Stimulated activated CD8-positive, alpha-beta memory T cell treated with anti-CD3 and anti-CD28 coated beads, Interleukin-12 subunit alpha, Interleukin-12 subunit beta, amount 100 ng/mL, for 4 hours (primary cell): Measurements from ENCODE around the gene EXT2.

ENCODE experiments used
- DNase-seq: peaks from one replicate; pipeline ENCODE4 v3.0.0-alpha.2; 2020; ENCODE audit warnings: low read depth

The EXT2 gene

DNA sequence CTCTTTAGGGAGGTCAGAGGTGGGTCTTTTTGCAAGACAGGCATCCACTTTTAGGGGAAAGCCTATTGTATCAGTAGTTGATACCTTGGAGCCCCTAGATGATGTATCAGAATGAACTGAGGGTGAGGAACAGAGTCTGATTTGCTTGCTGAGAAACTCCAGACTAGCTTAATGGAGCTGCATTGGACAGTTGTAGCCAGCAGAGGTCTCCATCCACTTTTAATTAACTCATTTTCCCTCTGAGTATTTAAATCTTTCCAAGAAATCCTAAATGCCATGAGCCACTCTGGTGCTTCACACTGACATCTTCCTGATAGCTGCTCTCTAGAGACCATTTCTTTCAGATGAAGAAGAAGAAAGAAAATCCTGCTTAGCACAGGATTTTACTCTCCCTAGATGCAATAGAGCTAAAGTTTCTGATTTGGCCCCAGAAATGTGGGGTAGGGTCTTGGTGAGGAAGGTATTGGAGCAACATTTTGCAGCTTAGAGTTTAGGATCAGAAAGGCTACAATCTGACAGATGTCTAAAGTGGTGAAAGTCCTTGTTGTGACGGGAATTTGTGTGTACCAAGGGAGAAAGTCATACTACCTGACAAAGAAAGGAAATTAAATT, 38.0 kb downstream of the EXT2 start:
- DNase-seq = no peak

DNA sequence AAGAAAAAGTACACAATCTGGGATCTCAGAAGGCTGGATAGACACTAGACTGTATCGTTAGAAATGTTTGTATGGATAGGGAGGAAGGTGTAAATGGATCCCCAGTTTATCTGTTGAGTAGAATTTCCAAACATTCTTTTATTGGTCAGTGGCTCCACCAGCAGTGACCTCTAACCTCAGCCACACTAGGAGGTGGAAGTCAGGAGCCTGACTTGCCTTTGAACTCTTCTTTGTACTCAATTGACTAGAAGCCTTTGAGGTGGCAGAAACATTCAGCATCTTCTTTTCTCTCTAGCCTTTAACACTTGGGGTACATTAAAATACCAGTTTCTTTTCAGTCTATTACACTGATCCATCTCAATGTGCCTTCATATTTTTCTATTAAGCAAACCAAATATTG, 39.1 kb downstream of the EXT2 start:
- no peak for DNase-seq

DNA sequence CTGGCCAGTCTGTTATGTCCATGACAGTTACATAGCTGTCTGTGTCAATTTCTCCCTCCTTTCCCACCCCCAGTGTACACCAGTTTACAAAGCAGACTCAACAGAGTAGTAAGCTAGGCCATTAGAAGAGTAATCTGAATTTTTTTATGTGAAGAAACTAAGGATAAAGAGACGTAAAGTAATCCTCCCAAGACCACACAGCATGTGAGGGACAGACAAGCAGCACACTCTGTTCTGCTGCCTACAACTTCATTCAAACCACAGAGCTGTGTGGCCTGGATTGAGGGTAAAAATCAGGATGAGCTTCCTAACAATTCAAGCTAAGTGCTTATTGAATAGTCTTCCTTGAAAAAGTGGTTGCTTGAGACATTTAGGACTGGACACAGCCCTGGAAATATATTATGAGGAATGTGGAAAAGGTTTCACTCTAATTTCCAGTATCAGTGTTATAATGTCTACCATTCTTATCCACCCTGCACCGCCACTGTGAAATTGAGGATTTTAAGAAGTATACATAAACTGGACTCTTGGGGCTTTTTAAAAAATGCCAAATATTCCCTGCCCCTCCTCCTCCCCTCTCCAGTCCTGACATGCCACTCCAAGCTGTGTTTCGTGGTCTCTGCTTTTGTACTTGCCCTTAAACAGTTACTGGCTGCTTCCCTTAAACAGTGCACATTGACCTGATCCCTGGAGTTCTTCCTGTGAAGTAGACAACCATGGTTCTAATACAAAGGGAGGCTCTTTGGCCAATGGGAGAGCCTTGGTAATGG, 40.9 kb downstream of the EXT2 start:
- DNase-seq = no peak

DNA sequence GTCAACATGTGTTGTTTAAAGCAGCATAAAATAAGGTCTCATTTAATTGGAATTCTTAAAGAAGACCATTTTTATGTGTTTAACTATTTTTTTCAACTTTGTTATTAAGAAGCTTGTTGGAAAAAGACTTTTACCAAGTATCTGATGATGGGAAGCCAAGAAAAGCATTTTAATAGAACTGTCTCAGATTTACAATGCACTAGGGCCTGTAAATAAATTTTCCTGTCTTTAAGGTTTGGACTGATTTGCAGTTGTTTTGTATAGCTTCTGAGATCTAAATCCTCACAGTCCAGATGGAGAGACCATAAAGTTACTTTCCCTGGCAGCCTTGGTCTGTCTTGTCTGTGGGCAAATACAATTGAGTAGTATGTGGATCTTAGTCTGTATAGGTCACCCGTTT, 41.6 kb downstream of the EXT2 start:
- DNase-seq = no peak

DNA sequence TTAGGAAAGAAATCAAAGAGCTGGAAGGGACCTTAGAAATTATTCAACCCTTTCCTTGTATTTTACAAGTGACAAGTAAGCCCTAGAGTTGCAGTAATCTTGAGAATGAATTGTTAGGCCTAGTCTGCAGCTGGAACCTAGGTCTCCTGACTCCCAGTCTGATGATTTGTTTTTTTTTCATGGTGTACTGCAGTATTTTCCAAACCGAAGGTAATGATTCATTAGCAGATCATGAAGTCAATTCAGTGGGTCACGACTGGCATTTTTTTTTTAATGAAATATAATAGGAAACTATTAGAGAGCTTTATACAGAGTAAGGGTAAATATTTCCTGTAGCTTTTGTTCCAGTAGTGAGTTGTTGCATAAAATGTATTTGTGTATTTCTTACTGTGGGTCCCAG, 42.8 kb downstream of the EXT2 start:
- no peak for DNase-seq

DNA sequence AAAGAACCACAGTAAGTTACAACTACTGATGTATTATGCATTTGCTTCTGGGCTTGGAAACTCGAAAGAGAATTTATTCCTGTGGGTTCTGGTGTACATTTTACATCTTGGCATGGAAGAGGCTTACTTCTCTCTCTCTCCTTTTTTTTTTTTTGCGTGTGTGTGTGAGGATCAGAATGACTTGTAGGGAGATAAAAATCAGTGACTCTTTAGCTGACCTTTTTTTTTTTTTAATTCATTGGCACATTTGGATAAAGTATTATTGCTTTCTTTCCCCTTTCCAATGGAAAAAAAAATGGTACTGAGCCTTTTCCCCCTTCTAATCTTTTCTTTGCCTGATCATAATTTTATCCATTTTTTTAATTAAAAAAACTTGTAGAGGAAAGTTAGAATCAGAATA, 43.5 kb downstream of the EXT2 start:
- no peak for DNase-seq

DNA sequence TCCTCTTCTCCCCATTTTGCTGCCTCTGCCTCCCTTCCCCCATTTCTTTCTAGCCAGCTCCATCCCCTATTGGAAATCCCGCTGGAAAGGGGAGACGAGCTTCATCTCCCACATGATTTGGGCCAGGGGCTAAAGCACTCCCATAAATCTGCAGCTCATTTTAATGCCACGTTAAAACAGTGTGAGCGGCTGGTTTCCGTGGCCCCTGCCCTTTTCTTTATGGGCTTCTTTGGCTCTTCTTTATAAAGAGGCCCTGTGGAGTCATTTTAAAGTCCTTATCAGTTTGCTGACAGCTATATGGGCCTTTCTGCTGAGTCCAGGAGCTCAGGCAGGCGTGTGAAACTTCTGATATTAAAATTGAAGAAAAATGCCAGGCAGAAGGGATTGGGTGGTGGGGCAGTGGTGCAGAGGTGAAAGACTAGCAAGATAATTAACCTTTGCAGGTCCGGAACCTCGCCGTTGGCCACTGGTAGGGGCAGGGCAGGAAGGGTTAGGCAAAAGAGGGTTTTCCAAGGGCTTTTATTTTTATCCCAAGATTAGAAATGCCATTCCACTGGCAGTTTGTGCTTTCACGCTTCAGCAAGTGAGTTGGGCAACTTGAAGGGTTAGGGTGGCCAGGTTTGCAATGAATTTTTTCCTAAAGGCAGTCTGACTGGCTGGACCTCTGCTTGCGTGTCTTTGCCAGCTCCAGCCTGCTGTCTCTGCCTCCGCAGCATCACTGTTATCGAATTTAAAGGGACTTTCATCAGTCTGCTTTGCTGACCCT, 44.3 kb downstream of the EXT2 start:
- DNase-seq = no peak

DNA sequence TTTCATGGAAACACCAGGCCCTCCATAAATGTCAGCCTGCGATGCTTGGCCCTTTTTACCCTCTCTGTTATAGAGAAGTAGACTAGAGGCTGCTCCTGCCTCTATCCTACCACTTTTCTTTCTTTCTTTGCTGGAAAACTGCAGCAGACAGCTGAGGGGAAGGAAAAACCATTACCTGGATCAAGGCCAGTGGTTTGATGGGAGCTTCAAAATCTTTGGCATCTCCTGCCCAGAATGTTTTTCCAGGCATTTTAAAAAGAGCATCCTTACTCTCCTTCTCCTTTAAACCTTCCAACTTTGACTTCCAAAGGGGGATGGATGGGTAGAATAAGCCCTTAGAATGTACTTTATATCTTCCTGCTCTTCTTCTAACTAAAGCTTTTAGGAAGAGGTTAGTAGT, 44.9 kb downstream of the EXT2 start:
- no peak for DNase-seq

DNA sequence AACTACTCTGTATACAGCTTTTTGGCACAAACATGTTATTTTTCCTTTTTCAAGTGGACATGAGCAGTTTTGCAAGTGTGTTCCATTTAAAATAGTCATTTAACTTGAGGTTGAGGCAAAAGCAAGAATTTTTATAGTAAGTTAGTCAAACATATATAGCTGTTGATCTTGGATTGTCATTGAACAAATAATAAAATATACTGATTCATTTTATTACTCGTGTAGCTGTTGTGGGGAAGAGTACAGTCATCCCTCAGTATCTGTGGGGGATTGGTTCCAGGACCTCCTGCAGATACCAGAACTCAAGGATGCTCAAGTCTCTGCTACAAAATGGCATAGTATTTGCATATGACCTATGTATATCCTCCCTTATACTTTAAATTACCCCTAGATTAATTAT, 45.3 kb downstream of the EXT2 start:
- DNase-seq = no peak

DNA sequence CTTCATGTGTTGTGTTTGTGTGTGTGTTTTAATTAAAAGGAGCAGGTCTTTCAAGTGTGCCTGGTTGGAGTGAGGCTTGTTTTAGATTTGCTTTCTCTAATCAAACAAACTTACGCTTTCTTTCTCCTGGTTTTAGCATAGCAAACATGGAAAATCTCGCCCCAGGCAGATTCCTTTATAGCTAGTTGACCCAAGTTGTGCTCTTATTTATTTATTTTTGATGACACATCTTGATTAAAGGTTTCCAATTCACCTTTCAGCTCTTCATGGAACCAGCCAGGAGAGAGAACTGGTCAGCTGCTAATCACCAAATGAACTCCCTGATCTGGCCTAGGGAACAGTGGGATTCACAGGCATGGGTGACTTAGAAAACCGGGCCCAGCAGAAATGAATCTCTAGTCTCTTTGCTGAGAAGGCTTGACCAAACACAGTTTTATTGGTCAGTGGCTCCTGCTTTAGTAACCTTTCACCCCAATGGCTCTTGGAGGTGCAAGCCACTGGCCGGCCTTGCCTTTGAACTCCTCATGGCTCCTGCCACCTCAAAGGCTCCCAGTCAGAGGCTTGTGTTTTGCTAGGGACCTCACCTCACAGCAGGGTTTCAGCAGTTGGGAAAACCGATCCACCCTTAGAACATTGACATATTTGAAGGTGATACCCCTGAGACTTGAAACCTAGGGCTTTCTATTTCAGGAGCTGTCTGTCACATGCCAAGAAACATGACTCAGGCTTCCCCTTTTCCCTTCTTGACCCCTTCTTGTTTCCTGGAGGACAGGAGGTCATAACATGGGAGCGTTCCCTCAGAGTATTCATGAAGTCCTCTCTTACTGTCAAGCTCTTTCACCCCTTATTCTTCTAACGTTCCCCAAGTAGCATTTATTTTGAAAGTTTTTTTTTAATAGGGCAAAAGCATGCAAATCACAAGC, 48.8 kb downstream of the EXT2 start:
- DNase-seq = no peak

DNA sequence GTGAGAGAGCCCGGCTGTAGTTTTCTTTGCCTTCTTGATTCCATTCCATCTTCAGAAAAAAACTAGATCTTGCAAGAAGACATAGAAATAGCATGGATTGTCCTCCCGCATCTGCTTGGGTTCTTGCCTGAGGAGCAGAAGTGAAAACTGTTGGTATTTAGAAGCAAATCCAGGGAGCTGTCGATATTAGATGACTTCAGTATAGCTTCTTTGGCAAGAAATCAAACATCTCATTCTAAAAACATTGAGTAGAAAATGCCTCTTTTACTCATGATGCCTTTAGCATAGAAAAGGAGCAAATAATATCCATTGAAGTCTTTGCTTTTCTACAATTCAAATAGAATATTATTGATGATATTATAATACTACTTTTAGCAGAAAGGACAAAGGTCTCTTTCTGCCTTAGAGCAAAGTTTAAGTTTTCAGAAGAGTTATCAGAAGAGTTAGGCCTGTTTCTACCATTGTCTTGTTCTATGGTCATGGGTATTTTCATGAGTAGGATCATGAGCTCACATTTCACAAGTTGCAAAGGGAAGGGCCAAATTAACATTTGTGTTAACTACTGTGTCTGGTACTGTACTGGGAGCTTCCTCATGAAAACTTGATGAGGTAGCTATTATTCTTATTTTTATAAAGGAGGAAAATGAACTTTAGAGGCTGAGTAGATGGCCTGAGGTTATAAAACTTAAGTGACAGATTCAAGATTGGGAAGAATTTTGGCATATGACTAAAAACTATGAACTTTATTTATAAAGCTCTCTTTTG, 49.7 kb downstream of the EXT2 start:
- DNase-seq = no peak

DNA sequence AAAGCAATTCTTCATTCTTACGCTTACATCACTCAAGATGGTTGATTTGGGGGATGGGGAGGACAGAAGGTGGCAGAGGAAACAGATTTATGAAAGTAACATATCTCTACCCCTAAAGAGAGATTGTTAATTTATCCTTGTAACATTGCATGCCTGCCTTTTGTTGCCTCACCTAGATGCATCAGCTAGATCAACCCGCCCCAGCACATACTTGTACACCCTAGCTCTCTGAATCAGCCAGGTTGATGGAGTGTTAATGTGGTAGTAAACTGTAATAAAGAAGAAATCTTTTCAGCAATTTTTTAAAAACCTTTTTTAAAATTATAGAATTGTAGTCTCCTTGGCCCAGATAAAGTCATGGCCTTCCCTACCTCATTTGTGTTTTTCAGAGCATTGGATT, 51.5 kb downstream of the EXT2 start:
- DNase-seq = no peak

DNA sequence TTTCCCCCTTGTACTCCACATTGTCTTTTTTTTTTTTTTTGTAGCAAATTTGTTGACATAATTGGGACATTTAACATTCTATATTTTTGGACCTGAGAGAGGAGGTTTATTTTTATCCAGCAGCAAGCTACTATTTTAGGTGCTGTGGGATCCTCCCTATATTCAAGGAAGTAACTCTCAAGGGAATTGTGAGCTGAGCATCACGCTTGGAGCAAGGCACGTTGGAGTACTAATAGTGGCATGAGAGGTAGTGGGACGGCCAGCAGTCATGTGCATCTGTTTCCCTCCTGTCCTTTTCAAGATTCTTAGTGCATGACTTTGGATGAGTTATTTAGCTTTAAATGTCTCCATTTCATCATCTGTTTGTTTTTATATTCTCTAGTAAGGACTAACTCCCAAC, 52.3 kb downstream of the EXT2 start:
- DNase-seq = no peak

DNA sequence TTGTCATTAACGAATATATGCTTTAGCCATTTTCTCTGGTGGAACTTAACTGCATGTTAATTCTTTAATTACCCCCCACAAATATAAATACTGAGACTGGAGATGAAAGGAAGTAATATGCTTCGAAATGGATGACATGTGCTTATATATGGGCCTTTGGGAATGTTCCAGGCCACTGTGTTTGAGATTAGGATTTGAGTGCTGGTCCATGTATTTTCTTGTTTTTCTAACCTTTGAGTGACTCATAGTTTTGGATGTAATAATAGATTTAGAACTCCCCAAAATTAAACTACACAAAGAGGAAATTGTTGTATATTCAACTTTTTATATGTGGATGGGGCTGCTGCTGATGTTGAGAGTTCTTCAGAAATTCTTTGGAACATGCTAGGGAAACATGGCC, 54.2 kb downstream of the EXT2 start:
- no peak for DNase-seq

DNA sequence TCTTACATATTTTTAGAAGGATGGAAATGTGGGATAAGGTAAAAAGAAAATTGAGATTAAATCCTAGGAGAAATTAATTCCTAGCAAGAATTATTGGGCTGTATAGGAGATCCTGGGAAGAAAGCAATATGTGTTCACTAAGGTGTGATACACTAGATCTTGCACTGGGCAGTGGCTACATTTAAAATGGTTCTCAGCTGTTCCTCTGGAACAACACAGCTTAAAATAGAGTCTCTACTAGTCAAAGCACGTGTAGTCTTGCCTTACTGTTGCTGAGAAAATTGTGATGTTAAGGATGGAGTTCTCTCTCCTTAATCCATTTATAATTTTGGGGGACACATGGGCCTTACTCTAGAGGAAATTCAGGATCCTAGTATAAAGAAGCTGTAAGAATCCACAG, 54.9 kb downstream of the EXT2 start:
- no peak for DNase-seq

DNA sequence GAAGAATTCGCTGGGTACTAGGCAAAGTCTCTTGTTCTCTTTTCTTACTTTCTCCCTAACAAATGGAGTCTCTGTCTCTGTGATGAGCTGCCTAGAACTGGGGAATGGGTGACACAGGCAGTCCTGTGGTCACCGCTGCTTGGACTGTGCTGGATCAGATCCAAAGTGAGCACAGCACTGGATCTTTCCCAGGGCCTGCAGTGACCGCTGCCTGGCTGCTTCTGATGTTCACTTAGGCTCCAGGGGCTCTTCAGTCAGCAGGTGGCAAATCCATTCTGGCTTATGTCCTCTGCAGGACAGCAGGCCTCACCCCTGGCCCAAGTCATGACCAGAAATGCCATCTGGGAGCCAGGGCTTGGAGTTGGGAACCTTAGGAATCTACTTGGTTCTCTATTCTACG, 61.5 kb downstream of the EXT2 start:
- DNase-seq = no peak

DNA sequence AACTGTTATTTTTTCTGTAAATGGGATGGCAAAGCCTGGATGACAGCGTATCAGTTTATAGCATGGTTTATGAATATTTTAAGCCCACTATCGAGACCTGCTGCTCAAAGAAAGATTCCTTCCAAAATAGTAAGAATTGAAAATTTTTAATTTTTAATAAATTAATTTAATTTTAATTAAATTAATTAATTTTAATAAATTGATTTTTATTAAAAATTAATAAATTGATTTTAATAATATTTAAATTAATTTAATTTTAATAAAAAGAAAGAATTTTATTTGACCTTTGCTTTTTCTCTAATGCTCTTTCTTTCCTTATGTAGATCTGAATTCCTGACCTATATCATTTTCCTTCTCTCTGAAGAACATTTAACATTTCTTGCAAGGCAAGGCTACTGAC, 62.9 kb downstream of the EXT2 start:
- DNase-seq = no peak

DNA sequence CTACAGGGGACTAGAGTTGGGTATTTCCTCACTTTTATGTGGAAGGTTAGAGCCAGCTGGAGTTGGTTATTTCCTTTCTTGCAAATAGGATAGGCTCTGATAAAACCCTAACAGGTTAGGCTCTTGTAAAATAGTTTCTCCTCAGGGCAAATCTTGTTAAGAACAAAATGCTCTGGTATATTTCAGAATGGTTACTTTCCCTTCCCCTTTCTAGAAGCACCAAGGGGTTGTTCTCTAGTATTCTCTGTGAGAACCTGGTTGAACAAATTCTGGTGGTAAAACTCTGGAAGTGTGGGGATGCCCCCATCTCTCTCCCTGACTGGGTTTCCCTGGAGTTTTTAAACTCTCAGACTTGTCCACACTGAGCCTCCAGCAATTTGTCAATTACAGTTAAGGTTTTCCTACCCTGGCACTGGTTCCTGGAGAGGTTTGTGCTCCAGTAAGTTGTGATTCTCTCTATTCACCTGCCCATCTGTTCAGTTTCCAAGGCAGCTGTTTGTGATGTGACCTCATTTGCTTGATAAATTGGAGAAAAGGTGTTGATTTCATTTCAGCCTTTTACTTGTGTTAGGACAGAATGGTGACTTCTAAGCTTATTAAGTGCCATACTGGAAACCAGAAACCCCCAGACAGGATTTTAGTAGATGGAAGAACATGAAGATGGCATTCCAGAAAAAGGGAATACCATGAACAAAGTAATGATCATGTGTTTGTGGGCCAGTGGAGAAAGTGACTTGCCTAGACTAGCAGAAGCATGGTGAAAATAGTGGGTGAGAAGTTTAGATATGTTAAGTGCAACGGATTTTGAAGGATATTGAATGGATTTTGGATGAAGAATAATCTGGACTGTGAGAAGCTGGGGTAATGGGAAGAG, 64.6 kb downstream of the EXT2 start:
- no peak for DNase-seq

DNA sequence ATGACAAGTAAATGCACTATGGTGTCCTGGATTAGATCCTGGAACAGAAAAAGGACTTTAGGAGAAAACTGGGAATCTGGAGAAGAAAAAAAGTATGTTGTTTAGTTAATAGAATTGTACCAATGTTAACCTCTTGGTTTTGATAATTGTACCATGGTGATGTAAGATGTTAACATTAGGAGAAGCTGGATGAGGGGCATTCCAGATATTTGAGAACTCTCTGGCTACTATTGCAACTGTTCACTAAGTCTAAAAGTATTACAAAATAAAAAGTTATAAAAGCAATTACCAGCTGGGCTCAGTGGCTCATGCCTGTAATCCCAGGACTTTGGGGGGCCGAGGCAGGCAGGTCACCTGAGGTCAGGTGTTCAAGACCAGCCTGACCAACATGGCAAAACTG, 66.5 kb downstream of the EXT2 start:
- no peak for DNase-seq

DNA sequence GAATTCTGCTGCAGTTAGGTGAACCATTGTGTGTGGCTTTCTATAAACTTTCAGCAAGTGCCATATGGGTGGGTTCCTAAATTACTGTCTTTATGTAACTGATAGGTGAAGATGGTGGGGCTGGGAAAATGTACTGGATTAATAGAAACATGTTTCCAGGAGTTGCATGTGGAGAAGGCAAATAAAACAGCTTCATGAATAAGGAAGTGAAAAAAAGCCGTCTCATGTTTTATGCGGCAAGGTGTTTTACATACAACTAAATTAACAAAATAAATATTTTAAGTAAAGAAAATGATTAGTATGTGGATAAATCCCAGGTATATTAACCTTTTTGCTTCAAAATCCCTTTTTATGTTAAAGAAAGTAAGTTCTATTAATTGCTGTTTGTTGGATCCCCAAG, 67.2 kb downstream of the EXT2 start:
- DNase-seq = no peak

DNA sequence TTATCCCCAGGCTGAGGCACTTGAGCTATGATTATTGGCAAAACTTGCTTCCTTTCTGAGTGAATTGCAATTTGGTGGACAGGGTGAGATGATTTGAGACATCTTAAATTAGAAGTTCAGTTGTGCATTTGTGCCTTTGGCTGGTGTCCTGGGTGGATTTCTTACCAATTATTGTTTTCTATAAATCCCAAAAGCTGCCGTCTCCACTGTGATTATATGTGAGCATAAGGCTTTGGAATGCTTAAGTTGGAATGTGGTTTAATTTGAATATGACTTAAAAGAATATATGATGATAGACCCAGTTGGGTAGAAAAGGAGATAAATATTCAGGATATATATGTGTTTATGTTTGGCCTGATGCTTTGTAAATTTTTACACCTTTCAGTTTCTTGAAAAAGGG, 70.0 kb downstream of the EXT2 start:
- no peak for DNase-seq
